PC-9 (cell line): ENCODE results near the gene TDRD9. TPM values are rescaled to one million over a fixed set of nuclear protein-coding genes. Genes with fewer than 3 reads are reported as not detected.
A peak's percentile ranks its signal among the peaks of the same experiment; 100 is the strongest.

Experiments used
- BruUV-seq: library from RNA; stranded (reverse); fragments of 400-500 nt; replicated peaks from 2 replicates; lab custom pipeline; 2021; lab: Mats Ljungman, UMichigan
- CTCF ChIA-PET: fragments of 300-600 bp; sonication (Branson Sonifier 250); formaldehyde crosslinking; loops from one replicate; lab custom pipeline; 2022; ENCODE audit warnings: antibody characterized with exemption; lab: Charles Lee
- POLR2A ChIA-PET: fragments of 300-600 bp; sonication (Branson Sonifier 250); formaldehyde crosslinking; loops from one replicate; lab custom pipeline; 2022; ENCODE audit warnings: antibody characterized with exemption; ENCODE audit not compliant: unreplicated experiment; lab: Charles Lee
- DNase-seq, 2 experiments: peaks; one replicate each; pipeline versions ENCODE4 v3.0.0 to v3.0.0-alpha.2; 2015 to 2022; ENCODE audit warnings: mixed read lengths in 1 of 2
- H2AFZ ChIP-seq: fragments of 200-600 bp; sonication (generic); 2 replicates; pipeline ENCODE4 v1.8.1; 2017; ENCODE audit warnings: antibody characterized with exemption
- H3F3A ChIP-seq: fragments of 200-600 bp; sonication (generic); 2 replicates; pipeline ENCODE4 v1.8.1; 2017; ENCODE audit warnings: antibody characterized with exemption, mild to moderate bottlenecking, low read depth; ENCODE audit not compliant: insufficient read depth
- H3K27ac ChIP-seq: fragments of 200-600 bp; sonication (generic); 2 replicates; pipeline ENCODE4 v1.6.1; 2016; ENCODE audit warnings: mixed run types
- H3K27me3 ChIP-seq: fragments of 200-600 bp; sonication (generic); 2 replicates; pipeline ENCODE4 v1.6.1; 2016; ENCODE audit warnings: low read depth, mixed run types; ENCODE audit not compliant: insufficient read depth
- H3K36me3 ChIP-seq: fragments of 200-600 bp; sonication (generic); 2 replicates; pipeline ENCODE4 v1.6.1; 2016; ENCODE audit warnings: low read depth, mixed run types
- H3K4me1 ChIP-seq: fragments of 200-600 bp; sonication (generic); replicated peaks from 2 replicates; pipeline ENCODE4 v1.6.1; 2016; ENCODE audit warnings: mixed run types; ENCODE audit not compliant: insufficient read depth
- H3K4me2 ChIP-seq: fragments of 200-600 bp; sonication (generic); 2 replicates; pipeline ENCODE4 v1.6.1; 2017; ENCODE audit warnings: mixed run types
- H3K4me3 ChIP-seq: fragments of 200-600 bp; sonication (generic); 2 replicates; pipeline ENCODE4 v1.6.1; 2016; ENCODE audit warnings: mixed run types
- H3K79me2 ChIP-seq: fragments of 200-600 bp; sonication (generic); 2 replicates; pipeline ENCODE4 v1.6.1; 2017; ENCODE audit warnings: low read depth, mixed run types
- H3K9me2 ChIP-seq: fragments of 200-600 bp; sonication (generic); 2 replicates; pipeline ENCODE4 v1.8.1; 2017; ENCODE audit warnings: mild to moderate bottlenecking; ENCODE audit not compliant: insufficient read depth
- H3K9me3 ChIP-seq: fragments of 200-600 bp; sonication (generic); 2 replicates; pipeline ENCODE4 v1.8.1; 2016; ENCODE audit warnings: low read depth; ENCODE audit not compliant: insufficient read depth
- H4K20me1 ChIP-seq: fragments of 200-600 bp; sonication (generic); 2 replicates; pipeline ENCODE4 v1.8.1; 2017; ENCODE audit not compliant: insufficient read depth
- CTCF ChIP-seq: fragments of 200-600 bp; sonication (generic); conservative IDR thresholded peaks from 2 replicates; pipeline ENCODE4 v1.6.1; 2017; ENCODE audit warnings: mixed run types, antibody characterized with exemption, mild to moderate bottlenecking, moderate library complexity
- EZH2 ChIP-seq: fragments of 200-600 bp; sonication (generic); IDR thresholded peaks from 2 replicates; pipeline ENCODE4 v1.8.0; 2017; ENCODE audit warnings: antibody characterized with exemption, low read depth
- intact Hi-C: fragments of 100-400 bp; cut with micrococcal nuclease; formaldehyde crosslinking; loops from one replicate; pipeline ENCODE4 v1.10.0; 2022; ENCODE audit not compliant: unreplicated experiment
- total RNA-seq: library from RNA; stranded (reverse); gene quantifications from 2 replicates; pipeline ENCODE4 v1.2.3, GENCODE V29; 2021

The TDRD9 gene
- total RNA-seq, 1 experiment from 2014 or later, result 0.15 TPM

GRCh38 chr14:103889313-103890051 lies 38.8 kb upstream of the TDRD9 start:
- CTCF ChIA-PET, result interaction anchor here (0.6 to 1.0 kb wide), 3 partner anchors 11 to 793 kb away, joined by 3 to 4 read pairs (median 3); no protein-coding TSS in a partner anchor
- Histone ChIP-seq H4K20me1 (no peaks in the 10 kb centered on the region; the same call in 1 of the 2 replicates), H3K9me3 (no peaks in the 10 kb centered on the region), H3K27me3 (no peaks in the 10 kb centered on the region), H3K4me1 (peaks cover 20% of the 10 kb centered on the region), H3K27ac (no peak overlapping the region), H3K4me3 (no peak overlapping the region), H3K36me3 (no peaks in the 10 kb centered on the region), H3K9me2 (no peaks in the 10 kb centered on the region), H3K79me2 (no peaks in the 10 kb centered on the region), H3K4me2 (no peak overlapping the region), H3F3A (peaks cover 15% of the 10 kb centered on the region; the same call in 1 of the 2 replicates), H2AFZ (no peak overlapping the region)
- intact Hi-C loops, result loop anchor here (2.0 kb wide), 1 partner anchor 35 kb away; no protein-coding TSS in a partner anchor
- POLR2A ChIA-PET, result interaction anchor here (0.6 kb wide), 1 partner anchor 30 kb away, joined by 4 read pairs; no protein-coding TSS in a partner anchor
- BruUV-seq, result no TSS peak
- TF ChIP-seq EZH2 (no peak), CTCF (no peak)
- peak in 1 of 2 experiments; percentile 56 for DNase-seq

- no TSS peak for BruUV-seq
- Histone ChIP-seq H3K27ac (no peak overlapping the region), H3K27me3 (no peaks in the 10 kb centered on the region), H3K9me2 (no peaks in the 10 kb centered on the region), H3K9me3 (no peaks in the 10 kb centered on the region), H3K4me3 (no peak overlapping the region), H3K4me2 (no peak overlapping the region), H3K79me2 (no peaks in the 10 kb centered on the region), H4K20me1 (no peaks in the 10 kb centered on the region; the same call in 1 of the 2 replicates), H3K4me1 (peaks cover 24% of the 10 kb centered on the region), H3K36me3 (no peaks in the 10 kb centered on the region), H3F3A (peaks cover 15% of the 10 kb centered on the region; the same call in 1 of the 2 replicates), H2AFZ (no peak overlapping the region)
- ChIA-PET POLR2A (no interaction called here), CTCF (interaction anchor here (0.6 kb wide), 1 partner anchor 119 kb away, joined by 4 read pairs; no protein-coding TSS in a partner anchor)
- DNase-seq, result no peak
- no peak for TF ChIP-seq EZH2
- no peak for TF ChIP-seq CTCF
- intact Hi-C loops, result no loop called here
These were observed 38.2 kb upstream of the TDRD9 start for GRCh38 chr14:103890052-103890371.

- POLR2A ChIA-PET, result no interaction called here
- Histone ChIP-seq H3K79me2 (no peaks in the 10 kb centered on the region), H3K4me3 (no peak overlapping the region), H3K36me3 (no peaks in the 10 kb centered on the region), H3K27me3 (no peaks in the 10 kb centered on the region), H3K4me2 (no peak overlapping the region), H2AFZ (no peak overlapping the region), H4K20me1 (no peaks in the 10 kb centered on the region; the same call in 1 of the 2 replicates), H3K9me2 (no peaks in the 10 kb centered on the region), H3K4me1 (peaks cover 24% of the 10 kb centered on the region), H3K9me3 (no peaks in the 10 kb centered on the region), H3F3A (peaks cover 15% of the 10 kb centered on the region; the same call in 1 of the 2 replicates), H3K27ac (no peak overlapping the region)
- TF ChIP-seq EZH2 (no peak), CTCF (no peak)
- no TSS peak for BruUV-seq
- no peak for DNase-seq
- intact Hi-C loops, result no loop called here
- CTCF ChIA-PET, result interaction anchor here (0.6 kb wide), 1 partner anchor 78 kb away, joined by 6 read pairs; no protein-coding TSS in a partner anchor
These were observed 37.2 kb upstream of the TDRD9 start for GRCh38 chr14:103890821-103891666.
